Stimulated activated CD4-positive, alpha-beta T cell treated with anti-CD3 and anti-CD28 coated beads, Interleukin-1b, Interleukin-23, amount 100 ng/mL, for 4 hours (primary cell): ENCODE results near the gene TOMM22.
"Not testable (repeated sequence)": the region's sequence is repeated elsewhere in the genome, so short reads cannot be mapped to it uniquely, and the experiment has no call there.

Experiments used
- DNase-seq, 2 donors: peaks; one replicate each; pipeline ENCODE4 v3.0.0-alpha.2; 2020; ENCODE audit warnings: low read depth in 2 of 2

Gene TOMM22

GRCh38 chr22:38681582-38682335, at the start of gene TOMM22:
Gene TOMM22 (plus strand): TSS chr22:38681957. CDS start chr22:38681979, 22 bp downstream.
- peak; percentile 63 to 75 for DNase-seq

- DNase-seq: no peak
Observed at GRCh38 chr22:38632528-38632927, 49.2 kb upstream of the TOMM22 start.

- DNase-seq: no peak
Observed at GRCh38 chr22:38638216-38638615, 43.5 kb upstream of the TOMM22 start.

GRCh38 chr22:38638728-38639127, 43.0 kb upstream of the TOMM22 start:
- no peak for DNase-seq

- no peak for DNase-seq
Observed at GRCh38 chr22:38641476-38642040, 40.2 kb upstream of the TOMM22 start.

GRCh38 chr22:38644245-38644644, 37.5 kb upstream of the TOMM22 start:
- not testable (repeated sequence) for DNase-seq

- DNase-seq: no peak
Observed at GRCh38 chr22:38645430-38645829, 36.3 kb upstream of the TOMM22 start.

GRCh38 chr22:38649841-38650522, 31.8 kb upstream of the TOMM22 start:
- DNase-seq: no peak

- DNase-seq: no peak
Observed at GRCh38 chr22:38652859-38653258, 28.9 kb upstream of the TOMM22 start.

- no peak for DNase-seq
Observed at GRCh38 chr22:38653741-38654140, 28.0 kb upstream of the TOMM22 start.

- no peak for DNase-seq
Observed at GRCh38 chr22:38655519-38656255, 26.1 kb upstream of the TOMM22 start.

GRCh38 chr22:38656256-38657044, 25.3 kb upstream of the TOMM22 start, which contains the start of the genes CBY1 and FAM227A:
Gene CBY1 (plus strand): TSS chr22:38656638. CDS start chr22:38668055, 11,417 bp downstream.
Gene FAM227A (minus strand): TSS chr22:38656392. CDS start chr22:38650168, 6,224 bp downstream.
- peak; percentile 75 to 80 for DNase-seq

GRCh38 chr22:38657045-38657909, 24.5 kb upstream of the TOMM22 start:
- DNase-seq: peak in 1 of 2 donors; percentile 15

- no peak for DNase-seq
Observed at GRCh38 chr22:38674888-38675287, 6.9 kb upstream of the TOMM22 start.

GRCh38 chr22:38675833-38676232, 5.9 kb upstream of the TOMM22 start:
- no peak for DNase-seq

- DNase-seq: no peak
Observed at GRCh38 chr22:38684895-38685294, 3.1 kb downstream of the TOMM22 start.

- no peak for DNase-seq
Observed at GRCh38 chr22:38685761-38686160, 4.0 kb downstream of the TOMM22 start.

GRCh38 chr22:38689651-38690050, 7.9 kb downstream of the TOMM22 start:
- no peak for DNase-seq

- DNase-seq: no peak
Observed at GRCh38 chr22:38694049-38694448, 12.3 kb downstream of the TOMM22 start.

GRCh38 chr22:38694940-38695339, 13.2 kb downstream of the TOMM22 start:
- no peak for DNase-seq
